ENCODE results near the gene SH3GL2.
"Not testable (repeated sequence)": the region's sequence is repeated elsewhere in the genome, so short reads cannot be mapped to it uniquely, and the experiment has no call there.

Gene SH3GL2

DNA sequence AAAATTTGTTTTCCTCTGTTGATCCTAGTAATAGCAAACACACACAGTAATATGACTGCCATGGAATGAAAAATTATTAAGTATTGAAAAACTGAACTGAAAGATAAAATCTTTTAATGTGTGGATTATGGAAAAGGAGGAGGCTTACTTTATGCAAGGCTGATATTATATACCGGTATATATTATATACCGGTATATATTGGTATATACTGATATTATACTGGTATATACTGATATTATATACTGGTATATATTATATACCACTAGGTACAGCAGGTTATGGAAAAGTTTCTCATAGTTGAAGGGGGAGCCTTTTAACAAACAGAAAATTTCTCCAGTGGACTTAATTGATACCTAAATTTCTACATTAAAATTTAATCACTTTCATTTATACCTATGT, 181.4 kb downstream of the SH3GL2 start:
- no peak for DNase-seq

DNA sequence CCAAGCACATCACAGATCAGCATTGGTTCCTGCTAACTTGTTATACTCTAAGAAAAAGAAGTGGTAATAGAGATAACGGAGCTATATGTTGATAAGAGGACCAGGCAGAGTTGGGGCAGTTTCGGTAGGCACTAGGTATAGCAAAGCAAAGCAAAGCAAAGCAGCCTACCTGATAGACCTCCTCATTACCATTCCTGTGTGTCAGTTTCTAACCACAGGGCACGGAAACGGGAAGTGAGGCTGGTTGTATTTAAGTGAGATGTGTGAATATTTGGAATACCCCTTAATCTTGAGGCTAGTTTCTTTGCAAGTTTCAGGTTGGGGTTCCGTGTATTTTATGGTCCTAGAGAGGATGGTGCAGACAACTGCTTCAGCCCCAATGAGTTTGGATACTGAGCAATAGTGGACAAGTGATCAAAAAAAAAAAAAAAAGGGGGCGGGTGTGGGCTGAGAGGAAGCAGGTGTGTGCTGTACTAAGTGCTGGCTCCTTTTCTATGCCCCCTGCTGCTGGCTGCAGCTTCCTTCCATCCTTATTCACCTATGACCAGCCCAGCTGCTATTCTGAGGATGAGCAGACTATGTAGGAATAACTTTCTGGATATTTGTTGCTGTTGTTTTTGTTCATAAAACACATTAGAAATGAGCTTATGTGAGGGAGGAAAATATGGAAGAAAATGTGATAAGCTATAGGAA, 183.3 kb downstream of the SH3GL2 start:
- no peak for DNase-seq

DNA sequence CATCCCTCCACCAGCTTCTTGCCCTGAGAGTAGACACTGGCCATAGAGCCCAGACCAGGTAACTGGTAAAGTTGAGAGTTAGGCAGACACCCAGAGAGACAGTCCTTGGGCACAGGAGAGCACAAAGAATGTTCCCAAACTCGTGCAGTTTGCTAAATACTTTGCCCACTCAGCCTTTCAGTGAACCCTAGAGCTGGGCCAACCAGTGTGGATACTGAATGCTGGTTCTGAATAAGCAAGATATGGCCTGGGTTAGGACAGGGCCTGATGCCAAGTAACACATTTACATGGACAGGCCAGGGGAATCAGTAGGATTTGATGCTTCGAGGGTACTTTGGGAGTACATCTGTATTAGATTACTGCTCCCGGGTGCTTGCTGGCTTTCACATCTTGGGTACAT, 185.4 kb downstream of the SH3GL2 start:
- no peak for DNase-seq

GRCh38 chr9:17765131-17765530, 186.3 kb downstream of the SH3GL2 start:
- not testable (repeated sequence) for DNase-seq

DNA sequence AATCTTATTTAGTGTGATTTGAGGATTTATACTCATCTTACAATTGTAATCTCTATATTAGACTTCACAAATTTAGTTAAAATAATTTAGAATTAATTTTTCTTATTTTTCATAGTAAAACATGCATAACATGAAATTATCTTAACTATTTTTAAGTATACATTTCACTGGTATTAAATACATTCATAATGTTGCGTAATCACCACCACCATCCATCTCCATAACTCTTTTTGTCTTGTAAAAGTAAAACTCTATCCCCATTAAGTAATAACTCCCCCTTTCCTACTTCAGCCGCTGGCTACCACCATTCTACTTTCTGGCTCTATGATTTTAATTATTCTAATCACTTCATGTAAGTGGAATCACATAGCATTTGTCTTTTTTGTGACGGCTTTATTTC, 193.4 kb downstream of the SH3GL2 start:
- DNase-seq, result no peak

- no peak for DNase-seq
Observed at GRCh38 chr9:17775656-17776055, 196.8 kb downstream of the SH3GL2 start.

DNA sequence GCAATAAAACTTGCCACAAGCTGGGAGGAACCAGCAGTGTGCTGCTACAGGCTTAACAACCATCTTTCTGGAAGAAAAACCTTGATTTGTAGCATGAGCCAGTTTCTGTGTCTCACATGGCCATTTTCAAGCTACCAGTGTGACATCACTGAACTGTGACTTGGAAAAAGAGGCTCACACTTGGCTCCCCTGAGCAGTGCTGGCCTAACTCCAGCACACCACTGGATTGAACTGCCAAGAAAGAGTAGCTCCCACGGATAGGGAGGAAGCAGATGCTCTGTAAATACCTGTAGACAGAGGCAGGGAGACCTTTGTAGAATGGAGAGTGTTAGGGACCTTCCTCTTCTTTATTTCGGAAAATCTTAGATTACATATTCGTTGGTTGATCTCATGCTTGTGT, 197.9 kb downstream of the SH3GL2 start:
- DNase-seq, result no peak

DNA sequence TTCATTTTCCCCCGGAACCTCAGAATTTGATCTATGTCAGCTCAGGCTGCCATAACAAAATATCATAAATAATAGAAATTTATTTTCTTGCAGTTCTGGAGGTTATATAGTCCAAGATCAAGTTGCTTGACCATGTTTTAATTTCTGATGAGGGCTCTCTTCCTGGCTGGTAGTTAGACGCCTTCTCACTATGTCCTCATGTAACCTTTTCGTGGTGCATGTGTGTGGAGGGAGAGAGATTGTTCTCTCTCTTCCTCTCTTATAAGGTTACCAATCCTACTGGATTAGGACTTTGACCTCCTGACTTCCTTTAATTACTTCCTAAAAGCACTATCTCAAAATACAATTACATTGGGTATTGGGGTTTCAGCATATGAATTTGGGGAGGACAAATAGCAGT, 198.6 kb downstream of the SH3GL2 start:
- DNase-seq, result no peak

- no peak for DNase-seq
Observed at GRCh38 chr9:17782430-17783149, 203.7 kb downstream of the SH3GL2 start.

GRCh38 chr9:17783227-17783626, 204.4 kb downstream of the SH3GL2 start:
- DNase-seq, result no peak

- no peak for DNase-seq
Observed at GRCh38 chr9:17789316-17789715, 210.4 kb downstream of the SH3GL2 start.

DNA sequence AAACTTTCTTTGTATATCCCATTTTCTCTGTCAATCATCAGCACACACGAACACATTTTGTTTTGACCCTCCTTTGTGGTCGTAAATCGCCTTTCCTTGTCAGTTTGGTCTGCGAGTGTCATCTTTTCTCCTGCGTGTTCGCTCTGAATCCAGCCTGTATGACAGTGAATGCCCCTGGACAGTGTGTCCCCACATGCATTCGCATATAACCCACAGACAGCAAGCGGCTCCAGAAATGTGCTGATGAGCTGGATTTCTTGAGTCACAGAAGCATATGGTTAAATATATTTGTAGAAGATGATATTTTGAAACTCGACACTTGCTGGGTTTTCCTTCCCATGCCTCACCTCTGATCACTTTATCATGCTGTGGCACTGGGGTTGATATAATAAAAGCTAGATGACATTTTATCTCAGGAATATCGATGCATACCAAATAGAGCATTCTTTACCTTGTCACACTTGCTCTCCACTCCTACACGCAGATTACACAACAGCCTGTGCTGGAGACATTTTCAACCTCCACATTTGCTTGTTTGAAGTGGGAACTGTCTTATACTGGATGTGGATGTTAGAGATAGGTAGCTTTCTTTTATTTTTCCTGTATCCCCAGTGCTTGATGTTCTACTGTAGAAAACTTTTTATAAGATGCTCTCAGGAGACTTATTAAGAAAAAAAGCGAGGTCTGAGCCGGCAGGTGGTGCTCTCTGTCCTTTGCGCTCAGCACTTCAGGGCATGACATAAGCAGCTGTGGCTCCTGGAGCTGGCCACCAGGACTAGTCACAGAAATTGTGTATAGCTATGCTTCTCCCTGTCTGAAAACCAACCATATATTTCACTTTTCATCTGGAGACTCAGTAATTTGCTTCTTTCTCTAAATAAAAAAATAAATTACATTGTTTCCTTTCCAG, 215.1 kb downstream of the SH3GL2 start:
- DNase-seq, result no peak

- no peak for DNase-seq
Observed at GRCh38 chr9:17795744-17796143, 216.9 kb downstream of the SH3GL2 start.

DNA sequence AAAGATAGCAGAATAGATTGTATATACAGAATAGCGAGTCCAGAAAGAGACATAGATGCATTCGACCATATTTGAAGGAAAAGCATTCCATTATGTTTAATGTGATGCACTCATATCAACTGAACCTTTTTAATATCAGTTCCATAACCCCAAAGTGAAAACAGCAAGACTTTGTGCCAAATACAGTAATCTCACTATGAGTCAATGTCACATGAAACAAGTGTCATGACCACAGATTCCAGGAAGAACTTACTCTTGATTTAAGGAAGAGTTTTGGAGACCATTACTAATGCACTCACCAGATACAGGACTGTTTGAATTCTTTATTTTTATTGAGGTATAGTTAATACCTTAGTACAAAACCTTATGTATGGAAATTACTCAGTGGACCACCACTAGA, 220.5 kb downstream of the SH3GL2 start:
- DNase-seq, result no peak

DNA sequence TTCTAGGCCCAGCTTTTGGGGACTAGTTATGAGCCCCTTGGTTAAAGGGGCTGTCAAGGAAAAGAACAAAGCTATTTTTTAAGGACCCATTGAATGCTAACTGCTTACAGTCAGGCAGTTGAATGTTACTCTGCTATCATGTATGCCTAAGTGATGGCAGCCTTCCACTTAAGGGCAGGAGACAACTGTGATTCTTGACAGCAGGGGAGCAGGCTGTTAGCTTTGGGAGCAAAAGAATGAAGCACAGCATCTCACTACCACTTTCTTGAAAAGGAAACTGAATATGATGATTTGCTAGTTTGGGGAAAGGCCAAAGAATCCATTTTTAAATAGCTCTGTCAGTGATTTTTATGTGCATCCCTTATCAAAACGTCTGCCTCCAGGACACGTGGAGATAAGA, 221.6 kb downstream of the SH3GL2 start:
- no peak for DNase-seq

GRCh38 chr9:17802249-17802857, 223.5 kb downstream of the SH3GL2 start:
- no peak for DNase-seq

- DNase-seq, result no peak
Observed at GRCh38 chr9:17807613-17808282, 228.9 kb downstream of the SH3GL2 start.

DNA sequence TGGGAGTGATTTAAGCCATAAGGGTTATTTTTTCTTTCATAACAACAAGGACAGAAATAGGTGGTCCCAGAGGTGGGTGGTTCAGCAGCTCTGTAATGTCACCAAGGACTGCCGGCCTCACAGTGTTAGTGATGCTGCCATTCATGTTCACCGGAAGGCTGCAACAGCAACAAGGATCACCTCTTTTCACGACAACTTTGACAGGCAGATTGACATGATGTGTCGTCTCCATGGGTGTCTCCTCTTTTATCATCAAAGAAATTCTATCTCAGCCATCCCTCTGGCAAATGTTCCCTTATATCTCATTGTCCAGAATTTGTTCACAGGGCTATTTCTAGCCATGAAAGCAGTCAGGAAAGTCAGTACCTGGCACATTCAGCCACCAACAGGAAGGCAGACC, 231.5 kb downstream of the SH3GL2 start:
- no peak for DNase-seq

- peak; percentile 59 for DNase-seq
Observed at GRCh38 chr9:17810728-17811571, 232.1 kb downstream of the SH3GL2 start.

DNA sequence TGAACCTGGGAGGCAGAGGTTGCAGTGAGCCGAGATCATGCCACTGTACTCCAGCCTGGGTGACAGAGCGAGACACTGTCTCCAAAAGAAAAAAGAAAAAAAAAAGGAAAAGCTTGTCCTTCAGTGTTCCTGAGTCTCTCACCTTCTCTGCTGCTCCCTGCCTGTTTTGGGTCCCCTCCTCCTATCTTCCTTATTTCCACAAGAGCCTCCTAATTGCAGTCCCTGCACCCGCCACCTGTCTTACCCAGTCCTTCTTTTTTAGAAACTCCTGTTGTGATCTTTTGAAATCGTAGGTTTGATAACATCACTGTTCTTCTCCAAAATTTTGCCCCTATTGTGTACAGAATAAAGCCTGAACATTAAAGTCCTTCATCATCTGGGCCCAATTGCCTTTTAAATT, 234.9 kb downstream of the SH3GL2 start:
- DNase-seq, result no peak

- DNase-seq, result no peak
Observed at GRCh38 chr9:17816431-17817027, 237.7 kb downstream of the SH3GL2 start.
